HepG2 (cell line): ENCODE data around the gene RNF40. TPM values are rescaled to one million over a fixed set of nuclear protein-coding genes. Genes with fewer than 3 reads are reported as not detected.
A peak's percentile ranks its signal among the peaks of the same experiment; 100 is the strongest.

ENCODE experiments used
- ARID2 ChIP-seq: sonication (generic); formaldehyde crosslinking; IDR thresholded peaks from 2 replicates; pipeline ENCODE4 v1.8.1; 2022; ENCODE audit warnings: mild to moderate bottlenecking, missing genetic modification reagents, borderline replicate concordance
- FOXK1 ChIP-seq: sonication (generic); formaldehyde crosslinking; IDR thresholded peaks from 2 replicates; pipeline ENCODE4 v1.4.0; 2020; ENCODE audit warnings: low read depth, missing genetic modification reagents, borderline replicate concordance
- GFI1 ChIP-seq: sonication (generic); formaldehyde crosslinking; IDR thresholded peaks from 2 replicates; pipeline ENCODE4 v1.5.0; 2020; ENCODE audit warnings: missing genetic modification reagents, mild to moderate bottlenecking, borderline replicate concordance
- NFIB ChIP-seq: sonication (generic); formaldehyde crosslinking; IDR thresholded peaks from 2 replicates; pipeline ENCODE4 v1.9.0; 2021; ENCODE audit warnings: missing genetic modification reagents, mild to moderate bottlenecking, borderline replicate concordance
- NONO ChIP-seq, 2 experiments: fragments of 450-650 bp in 1 of 2; sonication (generic) in 1 of 2; formaldehyde crosslinking in 1 of 2; IDR thresholded peaks in 1 of 2; conservative IDR thresholded peaks in 1 of 2; 2 replicates each; pipeline versions ENCODE4 v1.6.1 to v1.8.0; 2017 to 2022; ENCODE audit warnings: mild to moderate bottlenecking in 1 of 2, missing genetic modification reagents in 1 of 2, moderate library complexity in 1 of 2
- NRL ChIP-seq: sonication (generic); formaldehyde crosslinking; IDR thresholded peaks from 2 replicates; pipeline ENCODE4 v1.5.0; 2020; ENCODE audit warnings: missing genetic modification reagents, mild to moderate bottlenecking, moderate library complexity, borderline replicate concordance
- POLR2G ChIP-seq: fragments of 200-400 bp; formaldehyde crosslinking; IDR thresholded peaks from 2 replicates; pipeline ENCODE4 v1.6.1; 2018; ENCODE audit warnings: mild to moderate bottlenecking, low read depth, low read length, moderate library complexity
- RARA ChIP-seq: IDR thresholded peaks from 2 replicates; pipeline ENCODE4 v1.6.1; 2016; ENCODE audit warnings: missing genetic modification reagents, missing compliant biosample characterization
- TCF12 ChIP-seq, 2 experiments: fragments of 450-650 bp in 1 of 2; sonication (generic) in 1 of 2; formaldehyde crosslinking in 1 of 2; IDR thresholded peaks; 2 replicates each; pipeline versions ENCODE4 v1.6.1 to v1.8.0; 2017 to 2022; ENCODE audit warnings: antibody characterized with exemption in 1 of 2, mild to moderate bottlenecking in 1 of 2, missing genetic modification reagents in 1 of 2, moderate library complexity in 1 of 2
- TSC22D2 ChIP-seq: sonication (generic); formaldehyde crosslinking; IDR thresholded peaks from 2 replicates; pipeline ENCODE4 v1.5.1; 2020; ENCODE audit warnings: missing genetic modification reagents, mild to moderate bottlenecking, borderline replicate concordance
- ZBTB3 ChIP-seq: sonication (generic); formaldehyde crosslinking; IDR thresholded peaks from 2 replicates; pipeline ENCODE4 v1.4.0; 2020; ENCODE audit warnings: low read depth, mild to moderate bottlenecking, moderate library complexity, missing genetic modification reagents, borderline replicate concordance
- ZNF34 ChIP-seq: sonication (generic); formaldehyde crosslinking; IDR thresholded peaks from 2 replicates; pipeline ENCODE4 v1.4.0; 2020; ENCODE audit warnings: mild to moderate bottlenecking, missing genetic modification reagents, borderline replicate concordance
- ZNF468 ChIP-seq: sonication (generic); formaldehyde crosslinking; IDR thresholded peaks from 2 replicates; pipeline ENCODE4 v1.8.0; 2022; ENCODE audit warnings: mild to moderate bottlenecking, moderate library complexity, missing genetic modification reagents
- ZSCAN9 ChIP-seq: IDR thresholded peaks from 2 replicates; pipeline ENCODE4 v1.6.1; 2016; ENCODE audit warnings: borderline replicate concordance
- polyA plus RNA-seq, 8 experiments: library from polyadenylated mRNA; depleted of rRNA in 3 of 8; stranded (reverse) in 7 of 8; unstranded in 1 of 8; fragments of >200 nt; fragmentation: Illumina TruSeq in 4 of 8; extraction: Trizol in 4 of 8; gene quantifications; 2 replicates each; pipeline versions ENCODE4 v1.2.1 to v1.2.3, GENCODE V29; 2011 to 2016; ENCODE audit warnings: low read depth in 4 of 8, missing spikeins in 1 of 8, mixed read lengths in 1 of 8; ENCODE audit not compliant: insufficient read depth in 1 of 8
- total RNA-seq, 5 experiments: library from RNA; depleted of rRNA; stranded (reverse); fragments of >200 nt; fragmentation: Illumina TruSeq; extraction: Trizol; gene quantifications; 2 replicates each; pipeline ENCODE4 v1.2.3, GENCODE V29; 2016; ENCODE audit warnings: low read depth in 1 of 5
- TF ChIP-seq, protein P1 (sequence below): sonication (generic); formaldehyde crosslinking; conservative IDR thresholded peaks from 2 replicates; pipeline ENCODE4 v1.5.0; 2020; ENCODE audit warnings: missing genetic modification reagents
- TF ChIP-seq, protein P2 (sequence below): sonication (generic); formaldehyde crosslinking; IDR thresholded peaks from 2 replicates; pipeline ENCODE4 v1.8.1; 2023; ENCODE audit warnings: mild to moderate bottlenecking, missing genetic modification reagents, borderline replicate concordance
- TF ChIP-seq, protein P3 (sequence below): sonication (generic); formaldehyde crosslinking; IDR thresholded peaks from 2 replicates; pipeline ENCODE4 v1.4.0; 2020; ENCODE audit warnings: missing genetic modification reagents, borderline replicate concordance
- TF ChIP-seq, protein P4 (sequence below): sonication (generic); formaldehyde crosslinking; conservative IDR thresholded peaks from 2 replicates; pipeline ENCODE4 v1.8.0; 2022; ENCODE audit warnings: low read depth, missing genetic modification reagents
- TF ChIP-seq, protein P5 (sequence below): sonication (generic); formaldehyde crosslinking; IDR thresholded peaks from 2 replicates; pipeline ENCODE4 v1.8.0; 2022; ENCODE audit warnings: mild to moderate bottlenecking, missing genetic modification reagents, moderate library complexity

The RNF40 gene
- total and polyA plus RNA-seq, 2 of the 13 experiments (the other 11 are each of a cell fraction or from before 2014, with no cell fraction given): 84.0 to 85.6 TPM

DNA sequence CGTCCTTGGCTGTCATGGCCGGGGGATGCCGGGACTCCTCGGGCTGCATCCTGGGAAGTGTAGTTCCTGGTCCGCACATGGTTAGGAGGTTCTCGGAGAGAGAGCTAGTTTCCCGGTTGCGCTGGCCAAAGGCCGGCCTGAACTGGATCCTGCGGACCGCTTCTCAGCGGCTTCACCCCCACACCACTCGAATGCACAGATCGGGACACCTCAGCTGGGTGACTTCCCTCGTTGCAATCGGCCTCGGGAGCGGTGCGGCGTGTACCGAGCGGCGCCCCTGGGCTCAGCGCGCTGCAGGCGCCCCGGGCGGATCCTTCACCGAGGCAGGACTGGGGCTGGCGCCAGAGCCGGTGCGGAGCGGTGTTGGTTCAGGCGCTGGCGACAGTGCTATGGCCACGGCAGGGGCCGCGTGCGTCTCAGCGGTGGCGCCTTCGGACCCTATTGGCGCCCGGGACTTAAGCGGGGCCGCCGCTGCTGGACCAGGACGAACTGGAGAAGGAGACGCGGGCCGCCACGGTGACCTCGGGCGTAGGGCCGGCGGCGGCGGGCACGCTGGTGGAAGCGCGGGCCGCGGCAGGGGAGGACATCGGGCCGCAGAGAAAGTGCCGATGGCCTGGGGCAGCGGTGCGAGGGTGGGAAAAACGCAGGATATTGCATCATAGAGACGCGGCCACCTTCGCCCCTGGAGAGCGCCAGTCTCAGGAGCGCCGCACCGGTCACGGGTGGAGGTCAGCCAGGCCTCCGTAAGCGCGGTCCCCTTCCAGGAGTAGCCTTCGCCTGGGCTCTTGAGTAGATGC, 13.5 kb downstream of the RNF40 start (continued):
- TF ChIP-seq, protein P1, sequence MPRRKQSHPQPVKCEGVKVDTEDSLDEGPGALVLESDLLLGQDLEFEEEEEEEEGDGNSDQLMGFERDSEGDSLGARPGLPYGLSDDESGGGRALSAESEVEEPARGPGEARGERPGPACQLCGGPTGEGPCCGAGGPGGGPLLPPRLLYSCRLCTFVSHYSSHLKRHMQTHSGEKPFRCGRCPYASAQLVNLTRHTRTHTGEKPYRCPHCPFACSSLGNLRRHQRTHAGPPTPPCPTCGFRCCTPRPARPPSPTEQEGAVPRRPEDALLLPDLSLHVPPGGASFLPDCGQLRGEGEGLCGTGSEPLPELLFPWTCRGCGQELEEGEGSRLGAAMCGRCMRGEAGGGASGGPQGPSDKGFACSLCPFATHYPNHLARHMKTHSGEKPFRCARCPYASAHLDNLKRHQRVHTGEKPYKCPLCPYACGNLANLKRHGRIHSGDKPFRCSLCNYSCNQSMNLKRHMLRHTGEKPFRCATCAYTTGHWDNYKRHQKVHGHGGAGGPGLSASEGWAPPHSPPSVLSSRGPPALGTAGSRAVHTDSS: peak; percentile 97
- TF ChIP-seq ARID2 (peak; percentile 95), TSC22D2 (CRISPR knock-in tag) (peak; percentile 69; the same call in 1 of the 2 replicates), ZNF468 (peak; percentile 97), NRL (CRISPR knock-in tag) (peak; percentile 97; the same call in 1 of the 2 replicates), RARA (CRISPR knock-in tag) (peak; percentile 59; the same call in 1 of the 2 replicates), TCF12 (IDR thresholded peaks at IDR 0.05) (no peak), TCF12 (CRISPR knock-in tag; IDR thresholded peaks at IDR 0.05) (0 out of 2 replicates have a peak, but pooled peaks have one; percentile 16), ZSCAN9 (CRISPR knock-in tag) (peak; percentile 78; the same call in 1 of the 2 replicates), ZBTB3 (peak; percentile 46; the same call in 1 of the 2 replicates), ZNF34 (CRISPR knock-in tag) (peak; percentile 98; the same call in 1 of the 2 replicates), POLR2G (peak; percentile 92), NFIB (CRISPR knock-in tag) (no peak), GFI1 (CRISPR knock-in tag) (peak; percentile 64; the same call in 1 of the 2 replicates), NONO (IDR thresholded peaks at IDR 0.05) (no peak), NONO (CRISPR knock-in tag; conservative IDR thresholded peaks at IDR 0.05) (peak; percentile 89), FOXK1 (peak; percentile 81; the same call in 1 of the 2 replicates)
- TF ChIP-seq, protein P2, sequence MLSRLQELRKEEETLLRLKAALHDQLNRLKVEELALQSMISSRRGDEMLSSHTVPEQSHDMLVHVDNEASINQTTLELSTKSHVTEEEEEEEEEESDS (CRISPR knock-in tag): peak; percentile 77; the same call in 1 of the 2 replicates
- TF ChIP-seq, protein P3, sequence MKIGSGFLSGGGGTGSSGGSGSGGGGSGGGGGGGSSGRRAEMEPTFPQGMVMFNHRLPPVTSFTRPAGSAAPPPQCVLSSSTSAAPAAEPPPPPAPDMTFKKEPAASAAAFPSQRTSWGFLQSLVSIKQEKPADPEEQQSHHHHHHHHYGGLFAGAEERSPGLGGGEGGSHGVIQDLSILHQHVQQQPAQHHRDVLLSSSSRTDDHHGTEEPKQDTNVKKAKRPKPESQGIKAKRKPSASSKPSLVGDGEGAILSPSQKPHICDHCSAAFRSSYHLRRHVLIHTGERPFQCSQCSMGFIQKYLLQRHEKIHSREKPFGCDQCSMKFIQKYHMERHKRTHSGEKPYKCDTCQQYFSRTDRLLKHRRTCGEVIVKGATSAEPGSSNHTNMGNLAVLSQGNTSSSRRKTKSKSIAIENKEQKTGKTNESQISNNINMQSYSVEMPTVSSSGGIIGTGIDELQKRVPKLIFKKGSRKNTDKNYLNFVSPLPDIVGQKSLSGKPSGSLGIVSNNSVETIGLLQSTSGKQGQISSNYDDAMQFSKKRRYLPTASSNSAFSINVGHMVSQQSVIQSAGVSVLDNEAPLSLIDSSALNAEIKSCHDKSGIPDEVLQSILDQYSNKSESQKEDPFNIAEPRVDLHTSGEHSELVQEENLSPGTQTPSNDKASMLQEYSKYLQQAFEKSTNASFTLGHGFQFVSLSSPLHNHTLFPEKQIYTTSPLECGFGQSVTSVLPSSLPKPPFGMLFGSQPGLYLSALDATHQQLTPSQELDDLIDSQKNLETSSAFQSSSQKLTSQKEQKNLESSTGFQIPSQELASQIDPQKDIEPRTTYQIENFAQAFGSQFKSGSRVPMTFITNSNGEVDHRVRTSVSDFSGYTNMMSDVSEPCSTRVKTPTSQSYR (CRISPR knock-in tag): peak; percentile 19; the same call in 1 of the 2 replicates
- TF ChIP-seq, protein P4, sequence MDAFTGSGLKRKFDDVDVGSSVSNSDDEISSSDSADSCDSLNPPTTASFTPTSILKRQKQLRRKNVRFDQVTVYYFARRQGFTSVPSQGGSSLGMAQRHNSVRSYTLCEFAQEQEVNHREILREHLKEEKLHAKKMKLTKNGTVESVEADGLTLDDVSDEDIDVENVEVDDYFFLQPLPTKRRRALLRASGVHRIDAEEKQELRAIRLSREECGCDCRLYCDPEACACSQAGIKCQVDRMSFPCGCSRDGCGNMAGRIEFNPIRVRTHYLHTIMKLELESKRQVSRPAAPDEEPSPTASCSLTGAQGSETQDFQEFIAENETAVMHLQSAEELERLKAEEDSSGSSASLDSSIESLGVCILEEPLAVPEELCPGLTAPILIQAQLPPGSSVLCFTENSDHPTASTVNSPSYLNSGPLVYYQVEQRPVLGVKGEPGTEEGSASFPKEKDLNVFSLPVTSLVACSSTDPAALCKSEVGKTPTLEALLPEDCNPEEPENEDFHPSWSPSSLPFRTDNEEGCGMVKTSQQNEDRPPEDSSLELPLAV (CRISPR knock-in tag): no peak
- TF ChIP-seq, protein P5, sequence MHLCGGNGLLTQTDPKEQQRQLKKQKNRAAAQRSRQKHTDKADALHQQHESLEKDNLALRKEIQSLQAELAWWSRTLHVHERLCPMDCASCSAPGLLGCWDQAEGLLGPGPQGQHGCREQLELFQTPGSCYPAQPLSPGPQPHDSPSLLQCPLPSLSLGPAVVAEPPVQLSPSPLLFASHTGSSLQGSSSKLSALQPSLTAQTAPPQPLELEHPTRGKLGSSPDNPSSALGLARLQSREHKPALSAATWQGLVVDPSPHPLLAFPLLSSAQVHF (CRISPR knock-in tag): peak; percentile 87; the same call in 1 of the 2 replicates
